Measurements from ENCODE around the gene PIK3R6. TPM values are rescaled to one million over a fixed set of nuclear protein-coding genes. Genes with fewer than 3 reads are reported as not detected.

The PIK3R6 gene
- total and polyA plus RNA-seq, 10 of the 15 experiments (the other 5 are each of a cell fraction or from before 2014, with no cell fraction given): 6.7 to 146 (median 68.2) TPM

- Histone ChIP-seq H3K4me1 (ENCODE audit: control insufficient read depth, insufficient read depth, low read length) (no peaks in the 10 kb centered on the region), H3K9me3 (replicated peaks; ENCODE audit: control insufficient read depth, insufficient read depth, low read length) (no peaks in the 10 kb centered on the region; the same call in 1 of the 3 replicates), H3K4me2 (ENCODE audit: control insufficient read depth, insufficient read depth) (no peak overlapping the region), H3K27me3 (replicated peaks in 1 of 2; ENCODE audit: control insufficient read depth in 2 of 2, insufficient read depth in 2 of 2, low read length in 1 of 2) (no peaks in the 10 kb centered on the region), H3K4me3 (no peak overlapping the region), H3K36me3 (ENCODE audit: control insufficient read depth in 2 of 2, insufficient read depth in 2 of 2, low read length in 1 of 2) (peaks cover 20 to 70% of the 10 kb centered on the region in 2 experiments), H3K9ac (ENCODE audit: control insufficient read depth, insufficient read depth, low read length) (no peak overlapping the region), H3K79me2 (ENCODE audit: control insufficient read depth, insufficient read depth, low read length) (no peaks in the 10 kb centered on the region), H2AFZ (ENCODE audit: control insufficient read depth, low read depth, low read length) (no peak overlapping the region), H3K27ac (ENCODE audit: control insufficient read depth, insufficient read depth) (no peak overlapping the region), H4K20me1 (ENCODE audit: control insufficient read depth, insufficient read depth) (no peaks in the 10 kb centered on the region)
- no peak for ATAC-seq
- BruUV-seq (replicated peaks): no TSS peak
- no peak for FAIRE-seq
- in situ Hi-C loops (cut with MboI) (no loop called here), intact Hi-C loops (cut with micrococcal nuclease; ENCODE audit: unreplicated experiment) (no loop called here)
- ChIA-PET POLR2A (no interaction called here), SMC1A (ENCODE audit: uncharacterized antibody, unreplicated experiment) (no interaction called here), CTCF (no interaction called here), RAD21 (ENCODE audit: unreplicated experiment) (no interaction called here)
- WGBS (ENCODE audit: insufficient coverage, insufficient replicate concordance, low lambda C conversion rate, missing lambda C conversion rate): 71% methylated on average over 5 of the region's 5 CpGs
- DNase-seq (ENCODE audit: low read depth, low spot score): no peak
- TF ChIP-seq EP300 (IDR thresholded peaks at IDR 0.05; ENCODE audit: borderline replicate concordance in 1 of 2, control insufficient read depth in 1 of 2, low read depth in 2 of 2, low read length in 2 of 2): no peak
- TF ChIP-seq POLR2A (IDR thresholded peaks at IDR 0.05; ENCODE audit: low read depth, low read length): peak; percentile 54; the same call in 1 of the 2 replicates
- TF ChIP-seq, protein P1, sequence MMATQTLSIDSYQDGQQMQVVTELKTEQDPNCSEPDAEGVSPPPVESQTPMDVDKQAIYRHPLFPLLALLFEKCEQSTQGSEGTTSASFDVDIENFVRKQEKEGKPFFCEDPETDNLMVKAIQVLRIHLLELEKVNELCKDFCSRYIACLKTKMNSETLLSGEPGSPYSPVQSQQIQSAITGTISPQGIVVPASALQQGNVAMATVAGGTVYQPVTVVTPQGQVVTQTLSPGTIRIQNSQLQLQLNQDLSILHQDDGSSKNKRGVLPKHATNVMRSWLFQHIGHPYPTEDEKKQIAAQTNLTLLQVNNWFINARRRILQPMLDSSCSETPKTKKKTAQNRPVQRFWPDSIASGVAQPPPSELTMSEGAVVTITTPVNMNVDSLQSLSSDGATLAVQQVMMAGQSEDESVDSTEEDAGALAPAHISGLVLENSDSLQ (IDR thresholded peaks at IDR 0.05): no peak
These were observed 45.0 kb downstream of the PIK3R6 start for GRCh38 chr17:8822401-8823035.

DNA sequence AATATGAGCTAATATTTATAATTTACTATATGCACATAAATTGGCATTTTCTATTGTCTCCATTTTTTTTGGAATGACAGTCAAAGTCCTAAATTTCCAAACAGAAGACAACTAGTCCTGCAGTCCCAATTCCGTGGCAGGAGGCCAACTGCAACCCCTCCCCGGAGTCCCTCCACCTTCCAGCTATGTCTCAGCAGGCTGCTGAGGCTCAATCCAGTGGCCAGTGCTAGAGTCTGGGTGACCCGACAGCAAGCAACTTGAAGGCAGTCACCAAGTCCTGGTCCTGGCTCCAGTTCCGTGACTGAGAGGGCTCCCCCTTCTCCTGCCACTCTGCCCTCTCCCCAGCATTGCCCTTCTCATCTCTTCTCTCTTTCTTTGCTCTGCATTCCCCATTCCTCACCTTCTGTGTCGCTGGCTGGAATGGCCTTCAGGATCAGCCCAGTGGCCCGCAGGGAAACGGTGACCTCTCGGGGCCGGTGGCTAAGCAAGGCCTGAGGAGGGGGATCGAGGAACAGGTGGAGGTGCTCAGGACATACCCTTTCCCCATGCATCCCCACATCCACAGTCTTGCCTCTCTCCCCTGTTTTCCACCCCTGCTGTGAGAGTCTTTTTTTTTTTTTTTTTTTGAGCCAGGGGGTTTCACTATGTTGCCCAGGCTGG lies 45.9 kb downstream of the PIK3R6 start:
- no peak for DNase-seq (ENCODE audit: low read depth, low spot score)
- TF ChIP-seq POLR2AphosphoS5 (IDR thresholded peaks at IDR 0.05; ENCODE audit: low read length) (peak; percentile 18; the same call in 1 of the 2 replicates), JUNB (IDR thresholded peaks at IDR 0.05) (no peak), NFIC (IDR thresholded peaks at IDR 0.05; ENCODE audit: low read depth, low read length) (no peak)
- no peaks in the 10 kb centered on the region for H3K79me2 ChIP-seq (ENCODE audit: control insufficient read depth, insufficient read depth, low read length)
- H3K4me2 ChIP-seq (ENCODE audit: control insufficient read depth, insufficient read depth): no peak overlapping the region
- POLR2A ChIA-PET: no interaction called here
- H3K27me3 ChIP-seq (replicated peaks in 1 of 2; ENCODE audit: control insufficient read depth in 2 of 2, insufficient read depth in 2 of 2, low read length in 1 of 2): no peaks in the 10 kb centered on the region
- in situ Hi-C loops (cut with MboI): no loop called here
- peaks cover 15 to 68% of the 10 kb centered on the region in 2 experiments for H3K36me3 ChIP-seq (ENCODE audit: control insufficient read depth in 2 of 2, insufficient read depth in 2 of 2, low read length in 1 of 2)
- H3K4me1 ChIP-seq (ENCODE audit: control insufficient read depth, insufficient read depth, low read length): no peaks in the 10 kb centered on the region
- H3K9ac ChIP-seq (ENCODE audit: control insufficient read depth, insufficient read depth, low read length): no peak overlapping the region
- H2AFZ ChIP-seq (ENCODE audit: control insufficient read depth, low read depth, low read length): no peak overlapping the region
- no peaks in the 10 kb centered on the region; the same call in 1 of the 3 replicates for H3K9me3 ChIP-seq (replicated peaks; ENCODE audit: control insufficient read depth, insufficient read depth, low read length)
- SMC1A ChIA-PET (ENCODE audit: uncharacterized antibody, unreplicated experiment): no interaction called here
- H4K20me1 ChIP-seq (ENCODE audit: control insufficient read depth, insufficient read depth): no peaks in the 10 kb centered on the region
- CTCF ChIA-PET: interaction anchor here (1.4 to 1.8 kb wide), 2 partner anchors 14 to 74 kb away, joined by 8 to 9 read pairs; no protein-coding TSS in a partner anchor
- no peak overlapping the region for H3K4me3 ChIP-seq
- intact Hi-C loops (cut with micrococcal nuclease; ENCODE audit: unreplicated experiment): no loop called here
- ATAC-seq: no peak
- no peak for FAIRE-seq
- RAD21 ChIA-PET (ENCODE audit: unreplicated experiment): interaction anchor here (0.7 kb wide), 1 partner anchor 73 kb away, joined by 3 read pairs; no protein-coding TSS in a partner anchor
- no TSS peak for BruUV-seq (replicated peaks)
- 89% methylated on average over 10 of the region's 10 CpGs for WGBS (ENCODE audit: insufficient coverage, insufficient replicate concordance, low lambda C conversion rate, missing lambda C conversion rate)
- no peak overlapping the region for H3K27ac ChIP-seq (ENCODE audit: control insufficient read depth, insufficient read depth)

All from GM12878 (cell line).